GM19328 (cell line): ENCODE results near the gene SUMO2.
"Not testable (repeated sequence)": the region's sequence is repeated elsewhere in the genome, so short reads cannot be mapped to it uniquely, and the experiment has no call there.

Source experiments
- ATAC-seq: cut with Tn5 transposase; IDR thresholded peaks from one replicate; pipeline ENCODE4 v1.9.1; 2021; ENCODE audit warnings: mild to moderate bottlenecking, moderate library complexity; ENCODE audit not compliant: unreplicated experiment

Gene SUMO2

DNA sequence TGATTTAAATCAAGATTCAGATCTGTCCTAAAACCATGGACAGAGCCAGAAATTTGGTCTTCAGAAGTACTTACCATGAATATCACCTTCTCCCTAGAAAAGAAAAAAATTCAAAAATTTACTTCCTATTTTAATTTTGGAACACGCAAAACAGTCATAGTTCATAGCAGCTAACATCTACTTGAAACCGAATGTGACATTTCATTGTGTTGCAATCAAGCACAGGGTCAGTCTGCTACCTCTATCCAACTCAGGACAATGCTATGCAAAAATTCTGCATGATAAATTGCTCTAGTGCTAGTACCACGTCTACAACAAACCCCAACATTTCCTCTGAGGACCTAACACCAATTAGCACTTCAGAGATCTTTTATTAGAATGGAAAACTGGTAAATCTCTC, 36.2 kb downstream of the SUMO2 start:
- ATAC-seq = no peak

- ATAC-seq = no peak
These were observed 37.8 kb downstream of the SUMO2 start for GRCh38 chr17:75144816-75145512.

GRCh38 chr17:75142236-75142971, 40.4 kb downstream of the SUMO2 start:
- ATAC-seq = no peak

DNA sequence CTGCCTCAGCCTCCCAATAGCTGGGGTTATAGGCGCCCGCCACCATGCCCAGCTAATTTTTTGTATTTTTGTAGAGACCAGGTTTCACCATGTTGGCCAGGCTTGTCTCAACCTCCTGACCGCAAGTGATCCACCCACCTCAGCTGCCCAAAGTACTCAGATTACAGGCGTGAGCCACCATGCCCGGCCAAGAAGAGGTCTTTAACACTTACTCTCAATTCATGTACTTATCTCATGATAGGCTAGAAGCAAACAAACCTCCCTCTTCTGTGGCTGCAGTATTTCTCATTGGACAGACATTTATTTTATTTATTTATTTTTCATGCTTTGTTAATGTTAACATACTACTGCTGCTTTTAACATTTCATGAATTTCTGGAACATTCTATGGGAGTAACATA, 44.2 kb downstream of the SUMO2 start:
- no peak for ATAC-seq

GRCh38 chr17:75137762-75138161, 45.0 kb downstream of the SUMO2 start:
- ATAC-seq = not testable (repeated sequence)

DNA sequence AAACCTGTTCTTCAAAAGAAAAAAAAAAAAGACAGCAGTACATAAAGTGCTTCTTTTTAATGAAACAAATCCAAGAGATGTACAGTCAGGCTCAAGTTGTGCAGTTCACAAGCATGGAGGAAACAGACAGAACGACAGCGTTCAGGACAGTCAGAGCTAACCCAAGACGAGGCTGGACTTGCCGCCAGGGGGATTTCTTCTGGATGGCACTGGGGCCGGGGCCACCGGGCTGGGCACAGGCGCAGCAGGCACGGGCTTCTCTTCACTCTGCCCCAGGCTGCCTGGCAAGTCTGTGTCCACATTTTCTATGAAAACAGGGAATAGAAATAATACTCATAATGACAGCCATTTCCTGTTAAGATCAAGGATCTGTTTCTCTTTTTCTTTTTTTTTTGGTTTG, 46.8 kb downstream of the SUMO2 start:
- no peak for ATAC-seq

- no peak for ATAC-seq
These were observed 47.3 kb downstream of the SUMO2 start for GRCh38 chr17:75135452-75135851.

GRCh38 chr17:75133607-75134347, 49.0 kb downstream of the SUMO2 start:
- not testable (repeated sequence) for ATAC-seq

GRCh38 chr17:75133001-75133400, 49.8 kb downstream of the SUMO2 start:
- ATAC-seq = no peak

DNA sequence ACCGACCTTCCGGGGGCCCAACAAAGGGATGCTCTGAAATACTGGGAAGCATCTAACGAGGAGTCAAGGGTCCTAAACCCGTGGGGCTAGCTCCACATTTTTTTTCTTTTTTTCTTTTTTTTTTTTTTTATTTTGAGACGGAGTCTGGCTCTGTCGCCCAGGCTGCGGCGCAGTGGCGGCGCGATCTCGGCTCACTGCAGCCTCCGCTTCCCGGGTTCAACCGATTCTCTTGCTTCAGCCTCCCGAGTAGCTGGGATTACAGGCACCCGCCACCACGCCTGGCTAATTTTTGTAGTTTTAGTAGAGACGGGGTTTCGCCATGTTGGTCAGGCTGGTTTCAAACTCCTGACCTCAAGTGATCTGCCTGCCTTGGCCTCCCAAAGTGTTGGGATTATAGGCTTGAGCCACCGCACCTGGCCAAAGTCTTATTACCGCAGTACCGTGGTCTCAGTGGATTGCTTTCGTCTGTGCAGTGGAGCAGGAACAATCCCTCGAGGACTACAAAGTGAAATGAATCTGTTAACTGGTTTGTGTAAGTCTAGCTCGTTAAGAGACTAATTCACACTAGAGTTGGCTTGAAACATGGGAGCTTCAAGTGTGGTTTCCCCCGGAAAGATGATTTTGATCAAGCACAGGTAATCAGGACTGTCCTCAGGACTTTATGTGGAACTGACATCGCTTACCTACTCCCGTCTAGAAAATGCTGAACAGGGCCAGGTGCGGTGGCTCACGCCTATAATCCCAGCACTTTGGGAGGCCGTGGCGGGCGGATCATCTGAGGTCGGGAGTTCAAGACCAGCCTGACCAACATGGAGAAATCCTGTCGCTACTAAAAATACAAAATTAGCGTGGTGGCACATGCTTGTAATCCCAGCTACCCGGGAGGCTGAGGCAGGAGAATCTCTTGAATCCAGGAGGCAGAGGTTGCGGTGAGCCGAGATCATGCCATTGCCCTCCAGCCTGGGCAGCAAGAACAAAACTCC, 50.5 kb downstream of the SUMO2 start:
- not testable (repeated sequence) for ATAC-seq

GRCh38 chr17:75131278-75132017, 51.3 kb downstream of the SUMO2 start, which contains the start of gene NT5C:
TSS of gene NT5C (minus strand) at chr17:75131742. CDS start at chr17:75131707, 35 bp downstream.
- peak; percentile 80 for ATAC-seq

GRCh38 chr17:75130632-75131277, 52.0 kb downstream of the SUMO2 start:
- ATAC-seq = no peak

DNA sequence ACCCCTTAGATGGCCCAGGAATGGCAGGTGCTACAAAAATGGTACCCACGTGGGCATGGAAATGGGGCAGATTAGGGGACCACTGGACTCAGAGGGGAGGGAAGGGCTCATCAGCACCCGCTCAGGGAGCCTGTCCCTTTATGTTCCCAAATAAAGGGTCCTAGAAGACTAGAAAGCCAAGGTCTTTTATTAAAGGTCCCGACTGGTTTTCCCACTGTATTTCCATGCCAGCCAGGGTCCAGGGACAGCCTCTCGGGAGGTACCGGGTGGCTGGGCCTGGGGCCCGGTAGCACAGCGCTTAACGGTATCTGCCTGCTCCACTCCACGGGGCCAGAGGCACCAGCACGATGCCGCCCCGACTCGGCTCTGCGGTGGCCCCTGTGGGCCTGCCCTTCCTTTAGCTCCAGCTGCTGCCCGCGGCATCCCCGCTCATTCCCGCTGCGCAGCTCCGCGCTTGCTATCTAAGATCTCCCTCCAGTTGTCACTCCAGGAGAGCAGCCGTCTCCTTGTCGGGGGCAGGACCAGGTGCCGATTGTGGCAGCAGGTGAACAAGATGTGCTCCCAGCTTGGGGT, 52.6 kb downstream of the SUMO2 start:
- ATAC-seq = no peak

GRCh38 chr17:75129576-75129975, 53.2 kb downstream of the SUMO2 start:
- no peak for ATAC-seq

DNA sequence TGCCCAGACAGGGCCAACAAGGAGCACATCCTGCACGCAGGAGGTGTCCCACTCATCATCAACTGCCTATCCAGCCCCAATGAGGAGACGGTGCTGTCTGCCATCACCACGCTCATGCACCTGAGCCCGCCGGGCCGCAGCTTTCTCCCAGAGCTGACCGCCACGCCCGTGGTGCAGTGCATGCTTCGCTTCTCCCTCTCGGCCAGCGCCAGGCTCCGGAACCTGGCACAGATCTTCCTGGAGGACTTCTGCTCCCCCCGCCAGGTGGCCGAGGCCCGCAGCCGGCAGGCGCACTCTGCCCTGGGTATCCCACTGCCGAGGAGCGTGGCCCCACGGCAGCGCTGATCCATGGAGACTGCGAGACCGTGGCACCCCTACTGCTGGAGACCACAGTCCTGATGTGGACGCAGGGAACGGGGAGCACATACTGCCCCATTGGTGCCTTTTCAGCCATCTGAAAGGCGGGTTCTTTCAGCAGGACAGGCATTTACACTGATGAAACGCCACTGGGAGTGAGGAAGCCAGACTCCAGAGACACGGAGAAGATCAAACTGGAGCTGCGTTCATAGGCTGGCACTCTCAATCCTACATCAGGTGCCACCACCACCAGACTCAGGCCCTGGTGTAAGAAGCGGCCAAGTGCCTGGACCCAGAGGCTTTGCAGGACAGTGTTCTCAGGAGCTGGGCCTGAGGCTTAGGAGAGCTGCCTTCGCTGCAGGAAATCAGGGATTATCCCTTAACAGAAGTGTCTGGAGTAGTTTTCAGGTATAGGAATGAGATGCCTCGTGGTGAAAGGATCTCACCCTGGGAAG, 53.9 kb downstream of the SUMO2 start:
- ATAC-seq = no peak

DNA sequence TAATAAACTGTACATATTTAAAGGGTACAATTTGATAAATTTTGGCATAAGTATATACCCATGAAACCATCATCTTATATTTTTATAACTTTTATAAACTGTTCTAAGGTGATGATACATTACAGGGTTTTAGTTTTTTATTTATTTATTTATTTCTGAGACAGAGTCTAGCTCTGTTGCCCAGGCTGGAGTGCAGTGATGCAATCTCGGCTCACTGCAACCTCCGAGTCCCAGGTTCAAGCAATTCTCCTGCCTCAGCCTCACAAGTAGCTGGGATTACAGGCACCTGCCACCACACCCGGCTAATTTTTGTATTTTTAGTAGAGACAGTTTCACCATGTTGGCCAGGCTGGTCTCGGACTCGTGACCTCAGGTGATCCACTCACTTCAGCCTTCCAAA, 54.8 kb downstream of the SUMO2 start:
- not testable (repeated sequence) for ATAC-seq

GRCh38 chr17:75126954-75127353, 55.8 kb downstream of the SUMO2 start:
- ATAC-seq = no peak

- ATAC-seq = no peak
These were observed 56.8 kb downstream of the SUMO2 start for GRCh38 chr17:75125984-75126383.
